HG03135 (cell line): Measurements from ENCODE around the gene GGCT.

Experiments
- ATAC-seq: cut with Tn5 transposase; IDR thresholded peaks from one replicate; pipeline ENCODE4 v1.9.1; 2021; ENCODE audit warnings: mild to moderate bottlenecking, moderate library complexity; ENCODE audit not compliant: unreplicated experiment

GGCT gene

GRCh38 chr7:30465046-30465810, 39.4 kb downstream of the GGCT start:
- no peak for ATAC-seq

- ATAC-seq = no peak
Measured at GRCh38 chr7:30464231-30464671, 40.4 kb downstream of the GGCT start.

GRCh38 chr7:30463405-30464145, 41.1 kb downstream of the GGCT start:
- no peak for ATAC-seq

- no peak for ATAC-seq
Measured at GRCh38 chr7:30462179-30462578, 42.5 kb downstream of the GGCT start.

- no peak for ATAC-seq
Measured at GRCh38 chr7:30460246-30460633, 44.4 kb downstream of the GGCT start.

GRCh38 chr7:30459591-30460245, 44.9 kb downstream of the GGCT start:
- no peak for ATAC-seq

GRCh38 chr7:30458311-30458710, 46.3 kb downstream of the GGCT start:
- no peak for ATAC-seq

- ATAC-seq = no peak
Measured at GRCh38 chr7:30453921-30454320, 50.7 kb downstream of the GGCT start.

GRCh38 chr7:30453016-30453415, 51.6 kb downstream of the GGCT start:
- ATAC-seq = no peak

GRCh38 chr7:30452280-30452930, 52.2 kb downstream of the GGCT start:
- no peak for ATAC-seq

- no peak for ATAC-seq
Measured at GRCh38 chr7:30451539-30452279, 52.9 kb downstream of the GGCT start.

GRCh38 chr7:30450983-30451497, 53.6 kb downstream of the GGCT start:
- ATAC-seq = no peak

GRCh38 chr7:30450240-30450982, 54.2 kb downstream of the GGCT start:
- no peak for ATAC-seq

GRCh38 chr7:30448461-30449189, 56.0 kb downstream of the GGCT start:
- ATAC-seq = no peak

GRCh38 chr7:30447466-30447865, 57.2 kb downstream of the GGCT start:
- no peak for ATAC-seq
